Esophagus muscularis mucosa (tissue), 4 donors: ENCODE results near the gene FBXO10.

ENCODE experiments used
- EP300 ChIP-seq: sonication (generic); formaldehyde crosslinking; IDR thresholded peaks from one replicate; pipeline ENCODE4 v1.6.1; 2017; ENCODE audit warnings: antibody characterized with exemption
- POLR2A ChIP-seq: fragments of 450-650 bp; IDR thresholded peaks from one replicate; pipeline ENCODE4 v1.6.1; 2017; ENCODE audit warnings: antibody characterized with exemption, moderate library complexity, mild to moderate bottlenecking, low read depth
- TF ChIP-seq, protein P1 (sequence below), 3 experiments: fragments of 200-600 bp in 2 of 3; fragments of 450-650 bp in 1 of 3; sonication (generic) in 2 of 3; IDR thresholded peaks; one replicate each; pipeline ENCODE4 v1.5.1; 2017 to 2019; ENCODE audit warnings: antibody characterized with exemption in 3 of 3, mild to moderate bottlenecking in 2 of 3, moderate library complexity in 1 of 3

DNA sequence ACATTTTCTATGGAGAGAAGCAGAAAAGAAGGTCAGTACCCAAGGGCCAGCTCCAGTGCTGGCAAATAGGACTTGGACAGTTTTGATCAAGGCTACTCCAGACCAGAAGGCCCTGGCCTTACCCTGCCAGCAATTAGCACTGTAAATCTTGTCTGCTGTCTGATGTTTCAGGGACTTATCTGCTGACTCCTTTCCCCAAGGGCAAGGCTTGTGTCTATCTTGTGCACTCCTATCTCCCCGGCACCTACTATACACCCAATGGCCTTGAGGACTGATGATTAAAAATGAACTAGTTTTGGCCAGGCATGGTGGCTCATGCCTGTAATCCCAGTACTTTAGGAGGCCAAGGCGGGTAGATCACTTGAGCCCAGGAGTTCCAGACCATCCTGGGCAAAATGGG is 53.2 kb downstream of the FBXO10 start:
- TF ChIP-seq, protein P1, sequence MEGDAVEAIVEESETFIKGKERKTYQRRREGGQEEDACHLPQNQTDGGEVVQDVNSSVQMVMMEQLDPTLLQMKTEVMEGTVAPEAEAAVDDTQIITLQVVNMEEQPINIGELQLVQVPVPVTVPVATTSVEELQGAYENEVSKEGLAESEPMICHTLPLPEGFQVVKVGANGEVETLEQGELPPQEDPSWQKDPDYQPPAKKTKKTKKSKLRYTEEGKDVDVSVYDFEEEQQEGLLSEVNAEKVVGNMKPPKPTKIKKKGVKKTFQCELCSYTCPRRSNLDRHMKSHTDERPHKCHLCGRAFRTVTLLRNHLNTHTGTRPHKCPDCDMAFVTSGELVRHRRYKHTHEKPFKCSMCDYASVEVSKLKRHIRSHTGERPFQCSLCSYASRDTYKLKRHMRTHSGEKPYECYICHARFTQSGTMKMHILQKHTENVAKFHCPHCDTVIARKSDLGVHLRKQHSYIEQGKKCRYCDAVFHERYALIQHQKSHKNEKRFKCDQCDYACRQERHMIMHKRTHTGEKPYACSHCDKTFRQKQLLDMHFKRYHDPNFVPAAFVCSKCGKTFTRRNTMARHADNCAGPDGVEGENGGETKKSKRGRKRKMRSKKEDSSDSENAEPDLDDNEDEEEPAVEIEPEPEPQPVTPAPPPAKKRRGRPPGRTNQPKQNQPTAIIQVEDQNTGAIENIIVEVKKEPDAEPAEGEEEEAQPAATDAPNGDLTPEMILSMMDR (IDR thresholded peaks at IDR 0.05): no peak
- no peak for TF ChIP-seq POLR2A
- TF ChIP-seq EP300: no peak
